ENCODE results near the gene C15orf62.

Gene C15orf62

GRCh38 chr15:40785814-40786213 lies 16.0 kb downstream of the C15orf62 start:
- no peak for DNase-seq

GRCh38 chr15:40787344-40787841 lies 17.6 kb downstream of the C15orf62 start:
- DNase-seq = peak; percentile 54 to 81

- DNase-seq = no peak
These were observed 18.2 kb downstream of the C15orf62 start for GRCh38 chr15:40787991-40788390.

- DNase-seq = no peak
These were observed 19.3 kb downstream of the C15orf62 start for GRCh38 chr15:40789119-40789518.

GRCh38 chr15:40789999-40790398 lies 20.2 kb downstream of the C15orf62 start:
- DNase-seq = no peak

GRCh38 chr15:40790718-40791117 lies 20.9 kb downstream of the C15orf62 start:
- DNase-seq = no peak

- DNase-seq = no peak
These were observed 22.6 kb downstream of the C15orf62 start for GRCh38 chr15:40792394-40792793.

- DNase-seq = no peak
These were observed 23.6 kb downstream of the C15orf62 start for GRCh38 chr15:40793216-40793989.

GRCh38 chr15:40796041-40796440 lies 26.3 kb downstream of the C15orf62 start:
- no peak for DNase-seq

GRCh38 chr15:40796512-40796911 lies 26.7 kb downstream of the C15orf62 start:
- no peak for DNase-seq

- DNase-seq = no peak
These were observed 29.7 kb downstream of the C15orf62 start for GRCh38 chr15:40799523-40799922.

GRCh38 chr15:40803076-40803475 lies 33.3 kb downstream of the C15orf62 start:
- DNase-seq = no peak

- DNase-seq = no peak
These were observed 33.9 kb downstream of the C15orf62 start for GRCh38 chr15:40803688-40804087.

GRCh38 chr15:40806672-40807027 lies 36.9 kb downstream of the C15orf62 start:
- DNase-seq = no peak

- DNase-seq = peak; percentile 94 to 95
These were observed 37.5 kb downstream of the C15orf62 start, which contains the start of the genes DNAJC17 and ZFYVE19 for GRCh38 chr15:40807028-40807887. Gene DNAJC17 (minus strand): TSS chr15:40807473. CDS start chr15:40807446, 27 bp downstream. Gene ZFYVE19 (plus strand): TSS chr15:40807089. CDS start chr15:40807590, 501 bp downstream.

GRCh38 chr15:40807888-40808461 lies 38.2 kb downstream of the C15orf62 start:
- no peak for DNase-seq

GRCh38 chr15:40808861-40809450 lies 39.2 kb downstream of the C15orf62 start:
- no peak for DNase-seq

- no peak for DNase-seq
These were observed 43.1 kb downstream of the C15orf62 start for GRCh38 chr15:40812721-40813425.

GRCh38 chr15:40815042-40815698 lies 45.4 kb downstream of the C15orf62 start:
- no peak for DNase-seq

GRCh38 chr15:40819048-40819447 lies 49.3 kb downstream of the C15orf62 start:
- no peak for DNase-seq

GRCh38 chr15:40821195-40821594 lies 51.4 kb downstream of the C15orf62 start:
- no peak for DNase-seq

All from stimulated activated CD4-positive, alpha-beta T cell treated with anti-CD3 and anti-CD28 coated beads, Interleukin-4, amount 100 ng/mL, for 4 hours (primary cell).